K562 (cell line): ENCODE results near the gene PRPF38A. TPM values are rescaled to one million over a fixed set of nuclear protein-coding genes. Genes with fewer than 3 reads are reported as not detected.
A peak's percentile ranks its signal among the peaks of the same experiment; 100 is the strongest.

ENCODE experiments used
- ARID4B ChIP-seq: sonication (generic); formaldehyde crosslinking; IDR thresholded peaks from 2 replicates; pipeline ENCODE4 v1.8.0; 2022; ENCODE audit warnings: mild to moderate bottlenecking, missing genetic modification reagents
- FOXK2 ChIP-seq, 2 experiments: fragments of 450-650 bp; IDR thresholded peaks in 1 of 2; conservative IDR thresholded peaks in 1 of 2; 2 replicates each; pipeline ENCODE4 v1.6.1; 2016; ENCODE audit warnings: low read depth in 2 of 2, mild to moderate bottlenecking in 1 of 2
- GTF2A2 ChIP-seq: IDR thresholded peaks from 2 replicates; pipeline ENCODE4 v1.6.1; 2016; ENCODE audit warnings: mild to moderate bottlenecking, missing genetic modification characterization, missing compliant biosample characterization
- IFI16 ChIP-seq: fragments of 250-450 bp; sonication (Bioruptor Pico); IDR thresholded peaks from 2 replicates; pipeline ENCODE4 v2.1.2; 2022; ENCODE audit warnings: mild to moderate bottlenecking, inconsistent platforms
- KLF13 ChIP-seq: fragments of 450-650 bp; IDR thresholded peaks from 2 replicates; pipeline ENCODE4 v1.6.1; 2016; ENCODE audit warnings: missing genetic modification characterization, low read depth, mild to moderate bottlenecking, missing compliant biosample characterization, moderate library complexity, borderline replicate concordance
- MTA2 ChIP-seq: fragments of 450-650 bp; IDR thresholded peaks from 2 replicates; pipeline ENCODE4 v1.6.1; 2016; ENCODE audit warnings: low read depth
- MTA3 ChIP-seq: fragments of 450-650 bp; formaldehyde crosslinking; IDR thresholded peaks from 2 replicates; pipeline ENCODE4 v1.6.1; 2017; ENCODE audit warnings: mild to moderate bottlenecking, borderline replicate concordance
- NUFIP1 ChIP-seq: fragments of 450-650 bp; IDR thresholded peaks from 2 replicates; pipeline ENCODE4 v1.6.1; 2018; ENCODE audit not compliant: partially characterized antibody
- PTTG1 ChIP-seq: fragments of 450-650 bp; IDR thresholded peaks from 2 replicates; pipeline ENCODE4 v1.6.1; 2016; ENCODE audit warnings: low read depth, mild to moderate bottlenecking, missing genetic modification characterization, missing compliant biosample characterization
- SMARCE1 ChIP-seq: fragments of 450-650 bp; IDR thresholded peaks from 2 replicates; pipeline ENCODE4 v1.7.1; 2016; ENCODE audit warnings: mild to moderate bottlenecking
- SRF ChIP-seq, 2 experiments: fragments of 250-450, 450-650 bp in 1 of 2; sonication (Bioruptor Pico) in 1 of 2; sonication (generic) in 1 of 2; formaldehyde crosslinking; IDR thresholded peaks; 2 replicates each; pipeline versions ENCODE4 v1.5.0 to v1.5.1; 2020 to 2022; ENCODE audit warnings: mild to moderate bottlenecking in 1 of 2, missing genetic modification reagents in 1 of 2
- THRA ChIP-seq: fragments of 450-650 bp; IDR thresholded peaks from 2 replicates; pipeline ENCODE4 v1.6.1; 2017; ENCODE audit warnings: mild to moderate bottlenecking, moderate library complexity
- ZMIZ1 ChIP-seq, 2 experiments: fragments of 150-350 bp in 1 of 2; IDR thresholded peaks; 2 replicates each; pipeline ENCODE4 v1.6.1; 2012 to 2016; ENCODE audit warnings: low read depth in 2 of 2, low read length in 2 of 2, mild to moderate bottlenecking in 1 of 2, moderate library complexity in 1 of 2
- ZNF444 ChIP-seq: fragments of 250-450 bp; sonication (Bioruptor Pico); IDR thresholded peaks from 2 replicates; pipeline ENCODE4 v1.4.0; 2020; ENCODE audit warnings: mild to moderate bottlenecking, moderate library complexity
- ZNF695 ChIP-seq: fragments of 450-650 bp; formaldehyde crosslinking; IDR thresholded peaks from 2 replicates; pipeline ENCODE4 v1.4.0; 2020; ENCODE audit warnings: mild to moderate bottlenecking, moderate library complexity
- ZNF778 ChIP-seq: fragments of 450-650 bp; formaldehyde crosslinking; IDR thresholded peaks from 2 replicates; pipeline ENCODE4 v1.4.0; 2020; ENCODE audit warnings: mild to moderate bottlenecking, moderate library complexity
- ZZZ3 ChIP-seq: fragments of 450-650 bp; IDR thresholded peaks from 2 replicates; pipeline ENCODE4 v1.6.1; 2016; ENCODE audit warnings: antibody characterized with exemption, mild to moderate bottlenecking, moderate library complexity
- polyA plus RNA-seq, 8 experiments: library from polyadenylated mRNA; depleted of rRNA in 4 of 8; stranded (reverse) in 5 of 8; unstranded in 3 of 8; fragments of >200 nt; fragmentation: Nextera tagmentation in 2 of 8; fragmentation: Illumina TruSeq in 1 of 8; extraction: Ambion mirVana in 2 of 8; extraction: Trizol in 1 of 8; gene quantifications; 2 replicates each; pipeline versions ENCODE4 v1.2.1 to v1.2.3, GENCODE V29; 2011 to 2014; ENCODE audit warnings: inconsistent platforms in 1 of 8, missing spikeins in 1 of 8
- total RNA-seq, 7 experiments: library from RNA; depleted of rRNA in 6 of 7; stranded (reverse); fragments of >200 nt in 6 of 7; fragmentation: Illumina TruSeq in 2 of 7; extraction: Trizol in 2 of 7; gene quantifications; 2 replicates each; pipeline versions ENCODE4 v1.2.1 to v1.2.3, GENCODE V29; 2011 to 2021; ENCODE audit warnings: low replicate concordance in 1 of 7

The PRPF38A gene
- total and polyA plus RNA-seq, 9 of the 15 experiments (the other 6 are each of a cell fraction or from before 2014, with no cell fraction given): 53.6 to 198 (median 89.2) TPM

- TF ChIP-seq ARID4B (CRISPR knock-in tag) (peak; percentile 97), SMARCE1 (peak; percentile 45; the same call in 1 of the 2 replicates), FOXK2 (conservative IDR thresholded peaks at IDR 0.05 in 1 of 2, IDR thresholded peaks at IDR 0.05 in 1 of 2; ENCODE audit: low read depth in 2 of 2) (peak; percentile 74 to 76; a peak in 3 of 4 replicates), IFI16 (CRISPR knock-in tag) (no peak; the same call in 1 of the 2 replicates), ZNF444 (no peak), ZNF695 (CRISPR knock-in tag) (no peak), THRA (no peak), KLF13 (tag) (peak; percentile 24; the same call in 1 of the 2 replicates), ZZZ3 (peak; percentile 94), ZMIZ1 (IDR thresholded peaks at IDR 0.05; ENCODE audit: low read depth in 2 of 2, low read length in 2 of 2) (0 out of 4 replicates have a peak, but pooled peaks of 1 of the 2 experiments have one; percentile 25), MTA3 (peak; percentile 94; the same call in 1 of the 2 replicates), ZNF778 (CRISPR knock-in tag) (no peak), GTF2A2 (tag) (no peak), SRF (CRISPR knock-in tag; IDR thresholded peaks at IDR 0.05) (peak in 1 of 2 experiments; percentile 72; a peak in 2 of 4 replicates), MTA2 (no peak), PTTG1 (tag) (no peak), NUFIP1 (no peak)
These were observed at the start of gene PRPF38A, which contains the start of gene ORC1 (continued) for GRCh38 chr1:52404116-52404974.
